Left renal cortex interstitium (tissue), 4 donors: ENCODE data around the gene CABCOCO1. TPM values are rescaled to one million over a fixed set of nuclear protein-coding genes. Genes with fewer than 3 reads are reported as not detected.

Experiments
- DNase-seq, 4 donors: peaks; one replicate each; pipeline ENCODE4 v3.0.0-alpha.2; 2013; ENCODE audit warnings: low read depth in 4 of 4, low spot score in 2 of 4, missing footprints in 1 of 4
- polyA plus RNA-seq, 4 donors: library from polyadenylated mRNA; unstranded; fragments of 120-200 nt; gene quantifications; one replicate each; pipeline ENCODE4 v1.2.1, GENCODE V29; 2013; ENCODE audit not compliant: insufficient read length in 4 of 4

Gene CABCOCO1
- polyA plus RNA-seq, 4 donors = 1.9 to 3.3 (median 3.0) TPM

DNA sequence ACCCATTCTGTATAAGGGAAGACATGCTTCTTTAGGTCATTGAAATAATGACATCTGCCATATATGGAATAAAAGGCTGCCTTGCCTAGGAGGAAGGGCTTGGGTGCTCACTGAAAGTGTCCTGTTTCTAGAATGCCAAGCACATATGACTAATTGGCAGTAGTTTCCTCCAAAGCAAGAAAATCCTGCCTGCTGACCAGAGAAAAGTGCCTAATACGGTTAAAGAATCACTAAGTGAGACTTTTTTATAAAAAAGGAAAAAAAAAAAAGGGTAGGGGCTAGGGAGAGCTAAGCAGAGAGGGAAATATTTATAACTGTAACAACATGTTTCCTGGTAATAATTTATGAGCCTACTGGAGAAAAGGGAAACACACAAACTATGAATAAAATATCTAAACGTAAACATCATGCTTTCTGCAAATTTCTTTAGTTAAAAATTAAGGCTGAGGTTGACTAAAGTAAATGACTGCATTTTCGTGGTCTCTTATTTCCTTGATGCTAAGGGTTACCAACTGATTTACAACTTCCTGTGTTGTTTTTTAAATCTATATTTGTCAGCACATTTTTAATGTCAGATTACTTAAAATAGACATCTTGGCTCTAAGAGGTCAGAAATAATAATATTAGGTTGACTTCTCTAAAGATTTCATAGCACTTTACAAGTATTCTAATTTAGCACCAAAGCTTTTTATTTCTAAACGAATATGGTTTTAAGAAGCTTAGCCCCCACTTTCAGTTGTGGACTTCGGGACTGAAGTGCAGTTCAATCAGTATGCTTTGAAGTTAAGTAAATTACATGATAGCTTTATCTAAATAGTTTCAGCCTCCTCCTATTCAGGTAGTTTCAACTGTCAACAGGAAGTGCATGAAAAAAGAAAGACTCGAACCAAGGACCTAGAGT is 89.6 kb downstream of the CABCOCO1 start:
- peak in 3 of 4 donors; percentile 38 to 60 (median 53) for DNase-seq

DNA sequence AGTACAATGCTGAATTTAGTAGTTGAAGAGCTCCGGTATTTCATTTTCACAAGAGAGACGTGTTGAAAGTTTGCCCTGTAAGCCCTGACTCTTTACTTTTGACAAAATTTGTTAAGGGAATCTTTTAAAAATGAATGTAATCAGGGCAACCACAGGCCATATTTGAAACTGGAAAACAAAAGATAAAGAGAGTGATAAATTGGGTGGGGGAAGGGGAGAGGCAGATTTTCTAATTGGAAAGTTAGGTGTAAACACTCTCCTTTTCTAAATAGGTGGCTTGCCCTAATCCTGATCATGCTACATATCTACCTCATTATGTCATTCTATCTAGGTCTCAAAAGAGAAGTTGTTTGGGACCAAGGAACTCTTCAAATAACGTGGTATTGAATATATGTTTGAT is 90.7 kb downstream of the CABCOCO1 start:
- DNase-seq = no peak

GRCh38 chr10:61754587-61755550 is 92.1 kb downstream of the CABCOCO1 start:
- no peak for DNase-seq

DNA sequence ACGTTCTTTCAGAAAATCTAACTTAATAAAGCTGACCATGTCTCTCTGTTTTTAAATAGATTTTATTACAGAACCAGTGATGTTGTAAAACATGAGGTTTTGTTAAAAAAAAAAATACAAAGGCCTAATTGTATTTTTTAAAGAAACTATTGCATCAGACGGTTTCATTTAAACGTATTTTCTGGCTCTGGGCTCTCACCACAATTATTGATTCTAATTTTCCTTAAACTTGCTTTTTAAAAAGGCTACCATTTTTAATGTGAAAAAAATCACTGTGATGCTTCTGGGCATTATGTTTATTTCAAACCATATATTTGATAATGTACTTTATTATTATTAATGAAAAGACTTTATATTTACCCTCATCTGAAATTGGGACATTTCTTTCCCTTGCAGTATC is 94.3 kb downstream of the CABCOCO1 start:
- DNase-seq = no peak

GRCh38 chr10:61757525-61758397 is 95.0 kb downstream of the CABCOCO1 start:
- DNase-seq = no peak

- no peak for DNase-seq
Measured at GRCh38 chr10:61758433-61758832, 95.7 kb downstream of the CABCOCO1 start.

GRCh38 chr10:61759751-61760150 is 97.0 kb downstream of the CABCOCO1 start:
- DNase-seq = no peak

GRCh38 chr10:61760943-61761824 is 98.5 kb downstream of the CABCOCO1 start:
- no peak for DNase-seq

DNA sequence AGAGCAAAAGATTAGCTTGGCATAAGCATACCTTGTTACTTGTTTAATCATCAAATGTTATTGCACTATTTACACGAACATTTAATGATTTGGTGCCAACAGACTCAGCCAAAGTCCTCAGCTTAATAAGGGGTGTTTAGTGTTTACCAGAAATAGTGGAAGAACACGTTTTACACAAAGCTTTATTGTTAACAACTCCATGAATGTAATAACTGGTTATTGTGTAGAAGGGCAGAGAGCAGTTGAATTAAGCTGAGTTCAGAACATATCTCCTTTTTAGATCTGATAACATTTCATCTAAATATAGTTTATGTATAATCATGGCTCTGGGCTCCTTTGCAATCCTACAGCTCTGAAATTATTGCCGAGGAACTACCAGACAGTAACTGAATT is 99.1 kb downstream of the CABCOCO1 start:
- DNase-seq = no peak

DNA sequence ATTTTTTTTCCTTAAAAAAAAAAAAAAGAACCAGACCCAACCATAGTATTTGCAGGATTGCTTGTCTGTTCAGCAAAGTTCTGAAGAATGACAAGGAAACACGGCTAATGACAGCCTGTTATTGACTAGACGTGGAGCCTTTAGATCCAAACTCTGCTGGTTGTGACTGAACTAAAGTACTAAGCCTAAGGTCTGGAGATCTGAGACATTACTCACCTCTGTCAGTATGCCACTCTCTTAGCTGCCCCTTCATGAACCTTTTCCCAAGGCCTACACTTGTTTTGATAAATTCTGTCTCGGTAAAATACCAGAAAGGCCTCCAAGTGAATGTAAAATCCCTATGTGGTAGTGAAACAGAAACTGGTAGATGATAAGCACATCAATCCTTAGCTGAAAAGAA is 101.0 kb downstream of the CABCOCO1 start:
- no peak for DNase-seq

DNA sequence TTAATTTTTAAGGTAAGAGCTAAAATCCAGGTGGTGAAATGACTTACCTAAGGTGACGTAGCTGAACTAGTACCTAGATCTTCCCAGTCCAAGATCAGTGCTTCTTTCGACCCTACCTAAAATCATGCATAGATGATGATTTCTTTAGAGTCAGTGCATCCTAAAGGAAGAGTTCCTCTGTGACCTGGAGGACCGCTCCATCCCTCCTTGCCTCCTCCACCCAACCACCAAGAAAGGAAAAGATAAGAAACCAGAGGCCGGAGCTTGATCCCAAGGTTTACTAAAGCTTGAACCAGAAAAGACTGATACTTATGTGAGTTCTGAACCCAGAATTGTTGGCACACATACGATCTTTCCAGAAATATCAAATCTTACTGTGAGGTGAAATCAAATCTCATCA is 101.8 kb downstream of the CABCOCO1 start:
- no peak for DNase-seq

DNA sequence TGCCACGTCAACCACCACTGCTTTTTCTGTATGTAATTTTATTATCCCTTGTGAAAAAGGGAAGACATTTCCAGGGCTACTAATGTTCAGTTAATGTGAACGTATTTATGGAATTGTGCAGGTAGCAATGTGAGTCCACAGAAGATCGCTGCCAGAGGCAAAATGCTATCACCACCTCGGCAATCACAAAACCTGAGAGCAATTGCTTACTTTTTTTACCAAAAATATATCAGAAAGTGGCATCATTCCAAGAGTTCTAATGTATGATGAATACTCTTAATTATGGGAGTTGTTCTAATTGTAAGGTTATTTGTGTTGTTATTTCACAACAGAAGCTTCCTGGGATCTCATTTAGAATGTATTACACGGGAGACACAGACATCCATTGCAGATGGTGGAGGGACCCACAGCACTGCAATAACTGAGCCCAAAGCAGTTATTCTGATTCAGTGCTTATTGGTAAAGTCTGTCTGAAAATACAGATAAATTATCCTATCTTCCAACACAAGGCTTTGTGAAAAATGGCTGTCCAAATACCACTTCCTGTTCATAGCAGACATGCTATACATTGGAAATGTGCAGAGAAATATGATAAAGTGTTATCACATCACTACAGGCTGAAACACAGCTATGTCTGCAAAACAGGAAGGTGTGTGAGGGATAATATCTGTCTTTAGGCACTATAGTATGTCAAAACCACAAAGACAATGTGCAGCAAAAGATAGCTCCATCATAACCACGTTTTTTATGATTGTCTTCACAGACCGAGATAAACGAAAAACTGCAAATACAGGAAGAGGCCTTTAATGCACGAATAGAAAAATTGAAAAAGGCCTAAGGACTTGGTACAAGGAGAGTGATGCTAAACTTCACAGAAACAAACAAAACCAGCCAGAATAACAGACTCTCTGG is 102.7 kb downstream of the CABCOCO1 start:
- no peak for DNase-seq

DNA sequence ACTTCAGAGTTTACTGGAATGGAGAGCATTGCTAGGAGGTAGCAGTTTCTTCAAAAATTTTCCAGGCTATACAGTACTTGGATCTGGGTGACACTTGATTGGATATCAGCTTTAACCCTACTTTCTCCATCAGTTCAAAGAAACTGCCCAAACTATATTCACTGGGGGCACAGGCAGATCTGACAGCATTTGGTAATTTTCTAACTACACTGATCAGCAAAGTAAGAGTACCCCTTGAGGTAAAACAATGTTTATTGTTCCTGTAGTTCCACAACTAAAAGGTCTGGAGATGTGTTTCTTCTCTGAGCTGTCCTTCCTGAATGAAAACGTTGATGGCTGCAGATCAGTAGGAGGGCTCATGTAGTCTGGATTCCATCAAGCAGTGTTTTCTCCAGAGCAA is 104.2 kb downstream of the CABCOCO1 start:
- DNase-seq = no peak

DNA sequence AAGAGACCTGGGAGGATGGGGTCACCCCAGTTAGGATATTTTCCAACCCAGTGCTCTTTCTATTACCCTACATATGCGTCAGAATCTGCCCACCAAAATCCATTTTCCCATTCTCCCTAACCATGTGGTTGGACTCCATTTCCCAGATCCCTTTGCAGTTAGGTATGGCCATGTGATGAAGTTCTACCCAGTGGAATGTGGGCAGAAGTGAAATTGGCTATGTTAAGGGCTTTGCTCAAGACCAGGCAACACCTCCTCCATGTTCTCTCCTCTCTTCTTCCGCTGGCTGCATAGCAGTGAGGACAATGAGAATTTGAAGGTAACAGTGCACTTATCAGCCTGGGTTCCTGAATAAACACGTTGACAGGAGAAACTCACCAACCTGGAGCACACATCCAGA is 111.3 kb downstream of the CABCOCO1 start:
- DNase-seq = no peak

DNA sequence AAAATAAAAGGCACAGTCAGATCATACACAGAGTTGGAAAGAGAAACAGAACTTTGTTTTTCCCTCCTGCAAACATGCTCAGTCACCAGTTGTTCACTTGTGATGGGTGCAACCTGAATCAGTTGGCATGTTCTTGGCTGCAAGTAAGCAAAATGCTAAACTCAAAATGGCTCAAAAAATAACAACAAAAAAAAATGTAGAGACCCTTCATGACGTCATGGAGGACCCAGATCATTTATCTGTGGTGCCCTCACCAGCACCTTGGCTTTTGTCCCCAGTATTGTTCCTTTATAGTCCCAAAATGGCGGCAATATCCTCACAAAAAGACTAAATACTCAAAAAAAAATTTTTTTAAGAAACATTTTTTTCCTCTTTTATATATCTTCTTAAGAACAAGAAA is 112.4 kb downstream of the CABCOCO1 start:
- DNase-seq = no peak

GRCh38 chr10:61776615-61777266 is 114.0 kb downstream of the CABCOCO1 start:
- DNase-seq = no peak

GRCh38 chr10:61778137-61778536 is 115.4 kb downstream of the CABCOCO1 start:
- no peak for DNase-seq

DNA sequence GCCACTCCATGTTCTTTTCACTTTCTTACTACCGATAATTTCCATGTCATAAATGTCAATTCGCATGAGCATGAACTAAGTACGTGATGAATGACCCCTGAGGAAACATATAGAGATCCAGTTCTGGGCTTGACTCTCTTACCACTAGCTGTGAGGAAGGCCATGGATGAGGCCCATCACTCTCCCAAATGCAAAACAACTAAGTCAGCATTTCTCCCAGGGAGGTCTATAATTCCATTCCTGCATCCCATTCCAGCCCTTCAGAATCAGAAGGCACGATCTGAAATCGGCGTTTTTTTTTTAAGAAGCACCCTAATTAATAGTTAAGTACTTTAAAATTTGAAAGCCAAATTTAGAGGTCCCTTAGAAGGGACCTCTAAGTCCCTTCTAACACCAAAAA is 116.5 kb downstream of the CABCOCO1 start:
- no peak for DNase-seq
